Measurements from ENCODE around the gene ZNF658. TPM values are rescaled to one million over a fixed set of nuclear protein-coding genes. Genes with fewer than 3 reads are reported as not detected.
"Not testable (repeated sequence)": the region's sequence is repeated elsewhere in the genome, so short reads cannot be mapped to it uniquely, and the experiment has no call there.

The ZNF658 gene
- total RNA-seq, 4 donors from 2014 or later, result 8.6 to 12.2 (median 10.4) TPM

DNA sequence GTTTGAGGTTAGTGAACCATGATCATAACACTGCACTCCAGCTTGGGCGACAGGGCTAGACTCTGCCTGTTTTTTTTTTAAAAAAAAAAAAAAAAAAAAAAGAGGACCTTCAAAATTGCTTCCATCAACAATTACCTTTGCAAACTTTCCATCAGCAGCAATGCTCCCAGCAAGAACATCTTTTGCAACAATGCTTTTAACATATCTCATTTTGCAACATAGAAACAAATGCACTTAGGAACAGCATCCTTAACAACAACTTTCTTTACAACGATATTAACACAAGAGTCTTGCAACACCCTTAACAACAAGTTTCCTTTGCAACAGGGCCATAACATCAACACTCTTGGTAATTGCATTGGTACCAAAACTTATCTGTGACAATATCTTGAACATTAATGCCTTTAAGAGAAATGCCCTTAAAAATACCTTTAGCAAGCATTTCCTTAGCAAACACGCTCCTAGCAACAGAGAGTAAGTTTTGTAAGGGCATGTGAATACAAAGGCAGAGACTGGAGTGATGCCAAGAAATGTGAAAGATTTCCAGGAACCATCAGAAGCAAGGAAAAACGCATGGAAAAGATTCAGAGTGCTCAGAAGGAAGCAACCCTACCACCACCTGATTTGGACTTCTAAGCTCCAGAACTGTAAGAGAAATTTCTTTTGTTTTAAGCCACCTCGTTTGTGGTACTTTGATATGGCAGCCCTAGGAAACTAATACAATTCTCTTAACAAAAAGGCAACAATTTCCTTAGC, 42.1 kb downstream of the ZNF658 start:
- H3K27me3 ChIP-seq; H3K9me3 ChIP-seq; DNase-seq (ENCODE audit: low spot score in 2 of 2); H3K4me3 ChIP-seq; H3K27ac ChIP-seq; H3K4me1 ChIP-seq; H3K36me3 ChIP-seq: not testable (repeated sequence)
- WGBS, result 21% methylated on average over 5 of the region's 5 CpGs

DNA sequence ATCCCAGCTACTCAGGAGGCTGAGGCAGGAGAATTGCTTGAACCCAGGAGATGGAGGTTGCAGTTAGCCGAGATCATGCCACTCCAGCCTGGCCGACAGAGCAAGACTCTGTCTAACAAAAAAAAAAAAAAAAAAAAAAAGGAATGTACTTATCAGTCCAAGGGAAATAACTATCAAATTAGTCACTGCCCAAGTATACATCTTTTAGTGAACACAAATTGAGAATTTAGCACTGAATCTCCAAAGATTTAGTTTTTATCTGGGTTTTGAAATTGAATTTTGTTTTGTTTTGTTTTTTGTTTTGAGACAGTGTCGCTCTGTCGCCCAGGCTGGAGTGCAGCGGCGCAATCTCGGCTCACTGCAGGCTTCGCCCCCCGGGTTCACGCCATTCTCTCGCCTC, 52.1 kb downstream of the ZNF658 start:
- not testable (repeated sequence) for H3K9me3 ChIP-seq; H3K4me1 ChIP-seq; H3K27me3 ChIP-seq; H3K4me3 ChIP-seq; H3K36me3 ChIP-seq; H3K27ac ChIP-seq; DNase-seq (ENCODE audit: low spot score in 2 of 2)
- 92% methylated on average over 10 of the region's 11 CpGs for WGBS

Other genes starting within 250 kb of the ZNF658 start
- gene SPATA31A3, start 91.8 kb downstream of the ZNF658 start, total RNA-seq, result not detected

Data from suprapubic skin (tissue), 4 donors.